Keratinocyte (primary cell): Measurements from ENCODE around the gene LDB2. TPM values are rescaled to one million over a fixed set of nuclear protein-coding genes. Genes with fewer than 3 reads are reported as not detected.

Experiments used
- DNase-seq: peaks from one replicate; pipeline ENCODE4 v3.0.0-alpha.2; 2011; ENCODE audit warnings: low read depth, missing footprints, low spot score
- FAIRE-seq: peaks from 2 replicates; lab custom pipeline; 2011; peaks lifted over from hg19 to GRCh38; lab: Jason Lieb, UNC
- H2AFZ ChIP-seq: 2 replicates; pipeline ENCODE4 v1.6.0; 2012; ENCODE audit warnings: low read length, control low read depth, inconsistent platforms; ENCODE audit not compliant: control insufficient read depth
- H3K27ac ChIP-seq: 2 replicates; pipeline ENCODE4 v1.5.1; 2011; ENCODE audit warnings: low read length; ENCODE audit not compliant: control insufficient read depth, insufficient read depth
- H3K27me3 ChIP-seq: 3 replicates; pipeline ENCODE4 v1.6.0; 2011; ENCODE audit warnings: low read length; ENCODE audit not compliant: control insufficient read depth, insufficient read depth; ENCODE audit errors: extremely low read depth
- H3K36me3 ChIP-seq, 2 experiments: 2 replicates in 1 of 2; 3 replicates in 1 of 2; pipeline ENCODE4 v1.5.1; 2011; ENCODE audit warnings: low read length in 2 of 2, mild to moderate bottlenecking in 1 of 2; ENCODE audit not compliant: control insufficient read depth in 2 of 2, insufficient read depth in 2 of 2; ENCODE audit errors: extremely low read depth in 1 of 2
- H3K4me1 ChIP-seq: 3 replicates; pipeline ENCODE4 v1.5.1; 2011; ENCODE audit warnings: low read length; ENCODE audit not compliant: control insufficient read depth, insufficient read depth; ENCODE audit errors: extremely low read depth
- H3K4me2 ChIP-seq: 3 replicates; pipeline ENCODE4 v1.6.0; 2011; ENCODE audit warnings: low read depth, low read length; ENCODE audit not compliant: control insufficient read depth, insufficient read depth; ENCODE audit errors: extremely low read depth
- H3K4me3 ChIP-seq, 3 experiments: fragments of 200-600 bp in 1 of 3; sonication (generic) in 1 of 3; 2 replicates in 2 of 3; 3 replicates in 1 of 3; pipeline ENCODE4 v1.5.1; 2011 to 2016; ENCODE audit warnings: low read length in 3 of 3, mild to moderate bottlenecking in 3 of 3, control low read depth in 2 of 3, inconsistent platforms in 1 of 3, low read depth in 1 of 3, mixed read lengths in 1 of 3, mixed run types in 1 of 3, moderate library complexity in 1 of 3; ENCODE audit not compliant: control insufficient read depth in 2 of 3, insufficient read depth in 2 of 3; ENCODE audit errors: extremely low read depth in 1 of 3
- H3K79me2 ChIP-seq: 2 replicates; pipeline ENCODE4 v1.6.0; 2012; ENCODE audit warnings: low read length; ENCODE audit not compliant: control insufficient read depth, insufficient read depth
- H3K9ac ChIP-seq: 3 replicates; pipeline ENCODE4 v1.6.0; 2011; ENCODE audit warnings: low read length; ENCODE audit not compliant: control insufficient read depth, insufficient read depth; ENCODE audit errors: extremely low read depth
- H3K9me1 ChIP-seq: 3 replicates; pipeline ENCODE4 v1.6.0; 2011; ENCODE audit warnings: low read length; ENCODE audit not compliant: control insufficient read depth, insufficient read depth; ENCODE audit errors: extremely low read depth
- H3K9me3 ChIP-seq: 2 replicates; pipeline ENCODE4 v1.5.1; 2012; ENCODE audit warnings: low read depth, low read length; ENCODE audit not compliant: control insufficient read depth
- H4K20me1 ChIP-seq: 3 replicates; pipeline ENCODE4 v1.6.0; 2011; ENCODE audit warnings: low read length; ENCODE audit not compliant: control insufficient read depth, insufficient read depth; ENCODE audit errors: extremely low read depth
- EZH2 ChIP-seq: IDR thresholded peaks from one replicate; pipeline ENCODE4 v1.6.1; 2012; ENCODE audit warnings: inconsistent platforms, mild to moderate bottlenecking, low read length, moderate library complexity
- dilution Hi-C: fragments of 300-500 bp; cut with MboI; formaldehyde crosslinking; loops from one replicate; pipeline ENCODE4 v1.7.0; 2020; ENCODE audit warnings: low sequenced_read_pairs; ENCODE audit not compliant: extremely low pct_ligation_motif_present
- polyA plus RNA-seq, 5 experiments: library from polyadenylated mRNA; depleted of rRNA in 3 of 5; stranded (reverse) in 3 of 5; stranded (forward) in 1 of 5; unstranded in 1 of 5; fragments of >200 nt; gene quantifications; 1 replicate in 1 of 5; 2 replicates in 3 of 5; 3 replicates in 1 of 5; pipeline versions ENCODE4 v1.2.1 to v1.2.3, GENCODE V29; 2011 to 2012; ENCODE audit warnings: missing spikeins in 2 of 5, low read depth in 1 of 5, low replicate concordance in 1 of 5
- TF ChIP-seq, protein P1 (sequence below), 3 experiments: IDR thresholded peaks in 1 of 3; conservative IDR thresholded peaks in 1 of 3; optimal IDR thresholded peaks in 1 of 3; 2 replicates in 2 of 3; 3 replicates in 1 of 3; pipeline versions ENCODE3 to v1.5.1; 2011; ENCODE audit warnings: low read length in 3 of 3, mild to moderate bottlenecking in 3 of 3, moderate library complexity in 2 of 3, control low read depth in 1 of 3, inconsistent platforms in 1 of 3; ENCODE audit not compliant: insufficient read depth in 2 of 3; ENCODE audit errors: extremely low read depth in 1 of 3

Gene LDB2
- polyA plus RNA-seq, 1 donor (not counting 4 experiments of a cell fraction or from before 2014, with no cell fraction given): not detected

DNA sequence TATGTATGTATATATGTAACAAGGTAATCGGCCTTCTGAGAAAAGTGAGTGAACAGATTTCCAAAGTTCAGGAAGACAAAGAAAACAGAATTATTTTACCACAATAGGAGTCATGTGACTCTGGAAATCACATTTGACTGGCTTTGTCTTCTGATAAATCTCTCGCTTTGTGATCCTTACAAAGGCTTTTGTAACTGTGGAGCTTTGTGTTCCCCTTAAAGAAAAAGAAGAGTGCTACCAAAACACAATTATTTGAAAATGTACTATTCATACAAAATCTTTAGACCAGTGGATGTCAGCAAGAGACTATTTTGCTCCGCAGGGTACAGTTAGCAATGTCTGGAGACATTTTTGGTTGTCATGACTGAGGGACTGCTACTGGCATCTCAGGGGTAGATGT lies 238.8 kb downstream of the LDB2 start:
- Histone ChIP-seq H2AFZ (no peak overlapping the region), H3K27ac (no peak overlapping the region), H3K4me2 (no peak overlapping the region), H3K9ac (no peak overlapping the region), H3K36me3 (no peaks in the 10 kb centered on the region), H3K9me3 (no peaks in the 10 kb centered on the region), H3K79me2 (no peaks in the 10 kb centered on the region), H3K4me3 (no peak overlapping the region), H3K4me1 (no peaks in the 10 kb centered on the region), H3K9me1 (no peaks in the 10 kb centered on the region), H3K27me3 (no peaks in the 10 kb centered on the region), H4K20me1 (no peaks in the 10 kb centered on the region)
- TF ChIP-seq EZH2: no peak
- TF ChIP-seq, protein P1, sequence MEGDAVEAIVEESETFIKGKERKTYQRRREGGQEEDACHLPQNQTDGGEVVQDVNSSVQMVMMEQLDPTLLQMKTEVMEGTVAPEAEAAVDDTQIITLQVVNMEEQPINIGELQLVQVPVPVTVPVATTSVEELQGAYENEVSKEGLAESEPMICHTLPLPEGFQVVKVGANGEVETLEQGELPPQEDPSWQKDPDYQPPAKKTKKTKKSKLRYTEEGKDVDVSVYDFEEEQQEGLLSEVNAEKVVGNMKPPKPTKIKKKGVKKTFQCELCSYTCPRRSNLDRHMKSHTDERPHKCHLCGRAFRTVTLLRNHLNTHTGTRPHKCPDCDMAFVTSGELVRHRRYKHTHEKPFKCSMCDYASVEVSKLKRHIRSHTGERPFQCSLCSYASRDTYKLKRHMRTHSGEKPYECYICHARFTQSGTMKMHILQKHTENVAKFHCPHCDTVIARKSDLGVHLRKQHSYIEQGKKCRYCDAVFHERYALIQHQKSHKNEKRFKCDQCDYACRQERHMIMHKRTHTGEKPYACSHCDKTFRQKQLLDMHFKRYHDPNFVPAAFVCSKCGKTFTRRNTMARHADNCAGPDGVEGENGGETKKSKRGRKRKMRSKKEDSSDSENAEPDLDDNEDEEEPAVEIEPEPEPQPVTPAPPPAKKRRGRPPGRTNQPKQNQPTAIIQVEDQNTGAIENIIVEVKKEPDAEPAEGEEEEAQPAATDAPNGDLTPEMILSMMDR (optimal IDR thresholded peaks at IDR 0.05 in 1 of 3, IDR thresholded peaks at IDR 0.05 in 1 of 3, conservative IDR thresholded peaks at IDR 0.05 in 1 of 3; ENCODE audit: extremely low read depth in 1 of 3, insufficient read depth in 2 of 3, low read length in 3 of 3): no peak
- no peak for FAIRE-seq
- no peak for DNase-seq
- dilution Hi-C loops: no loop called here

DNA sequence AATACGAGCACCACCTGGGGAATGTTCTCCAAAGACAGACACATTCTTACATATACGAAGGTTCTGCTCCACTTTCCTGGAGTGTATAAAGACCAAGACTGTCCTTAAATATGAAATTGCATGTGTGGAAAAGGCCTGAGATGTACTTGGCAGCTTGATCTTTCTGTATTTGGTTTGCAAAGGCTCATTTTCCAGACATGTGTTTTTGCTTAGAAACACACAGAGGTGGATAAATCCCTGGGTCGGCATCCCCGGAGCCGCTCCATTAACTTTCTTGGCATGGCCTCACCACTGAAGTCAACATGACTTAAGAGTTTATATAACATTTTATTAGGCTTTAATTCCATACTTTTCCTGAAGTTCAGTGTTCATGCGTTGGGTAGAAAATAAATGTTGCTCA lies 239.4 kb downstream of the LDB2 start:
- Histone ChIP-seq H3K4me2 (no peak overlapping the region), H3K27ac (no peak overlapping the region), H4K20me1 (no peaks in the 10 kb centered on the region), H3K9me3 (no peaks in the 10 kb centered on the region), H3K79me2 (no peaks in the 10 kb centered on the region), H3K4me3 (no peak overlapping the region), H2AFZ (no peak overlapping the region), H3K9me1 (no peaks in the 10 kb centered on the region), H3K9ac (no peak overlapping the region), H3K4me1 (no peaks in the 10 kb centered on the region), H3K27me3 (no peaks in the 10 kb centered on the region), H3K36me3 (no peaks in the 10 kb centered on the region)
- DNase-seq (no peak), FAIRE-seq (no peak)
- dilution Hi-C loops: no loop called here
- TF ChIP-seq, protein P1 (optimal IDR thresholded peaks at IDR 0.05 in 1 of 3, IDR thresholded peaks at IDR 0.05 in 1 of 3, conservative IDR thresholded peaks at IDR 0.05 in 1 of 3; ENCODE audit: extremely low read depth in 1 of 3, insufficient read depth in 2 of 3, low read length in 3 of 3): no peak
- no peak for TF ChIP-seq EZH2
